GF-D8 (cell line): ENCODE results near the gene INHA.

Experiments
- DNase-seq: peaks from one replicate; lab custom pipeline; 2025; lab: John Stamatoyannopoulos, UW

Gene INHA

GRCh38 chr2:219559156-219559915 lies 12.8 kb upstream of the INHA start:
- no peak for DNase-seq

- DNase-seq, result no peak
Observed at GRCh38 chr2:219560037-219560892, 11.8 kb upstream of the INHA start.

GRCh38 chr2:219560893-219561178 lies 11.3 kb upstream of the INHA start:
- DNase-seq, result no peak

GRCh38 chr2:219561179-219562048 lies 10.7 kb upstream of the INHA start:
- no peak for DNase-seq

GRCh38 chr2:219562049-219563020 lies 9.8 kb upstream of the INHA start:
- DNase-seq, result no peak

- no peak for DNase-seq
Observed at GRCh38 chr2:219563271-219563928, 8.7 kb upstream of the INHA start.

- no peak for DNase-seq
Observed at GRCh38 chr2:219565130-219566080, 6.7 kb upstream of the INHA start.

GRCh38 chr2:219566640-219567039 lies 5.5 kb upstream of the INHA start:
- DNase-seq, result no peak

GRCh38 chr2:219567131-219567530 lies 5.0 kb upstream of the INHA start:
- DNase-seq, result no peak

GRCh38 chr2:219567791-219568361 lies 4.2 kb upstream of the INHA start:
- no peak for DNase-seq

GRCh38 chr2:219569041-219569440 lies 3.1 kb upstream of the INHA start:
- no peak for DNase-seq

- no peak for DNase-seq
Observed at GRCh38 chr2:219569635-219570034, 2.5 kb upstream of the INHA start.

- DNase-seq, result no peak
Observed at GRCh38 chr2:219570194-219570923, 1.8 kb upstream of the INHA start.

- DNase-seq, result no peak
Observed at GRCh38 chr2:219570924-219571310, 1.2 kb upstream of the INHA start.

GRCh38 chr2:219571311-219572236 lies 536 bp upstream of the INHA start, which contains the start of gene OBSL1:
TSS of gene OBSL1 (minus strand) at chr2:219571539. CDS start at chr2:219571232, 307 bp downstream.
- no peak for DNase-seq

- DNase-seq, result no peak
Observed at GRCh38 chr2:219573166-219573565, 1.1 kb downstream of the INHA start.
